Liver (tissue), 9 donors: ENCODE data around the gene ZC3H12C. TPM values are rescaled to one million over a fixed set of nuclear protein-coding genes. Genes with fewer than 3 reads are reported as not detected.

ENCODE experiments used
- DNase-seq: peaks from one replicate; pipeline ENCODE4 v3.0.0-alpha.2; 2017; ENCODE audit warnings: low spot score
- H3K27ac ChIP-seq, 2 donors: one replicate each; pipeline ENCODE4 v1.7.0; 2013; ENCODE audit warnings: inconsistent platforms in 2 of 2, low read length in 2 of 2, control low read depth in 1 of 2, low read depth in 1 of 2, mild to moderate bottlenecking in 1 of 2
- H3K27me3 ChIP-seq, 4 donors: one replicate each; pipeline versions ENCODE4 v1.6.1 to v1.7.0; 2013; ENCODE audit warnings: low read length in 3 of 4, inconsistent platforms in 1 of 4, mild to moderate bottlenecking in 1 of 4, moderate library complexity in 1 of 4; ENCODE audit not compliant: control insufficient read depth in 4 of 4, insufficient read depth in 4 of 4
- H3K36me3 ChIP-seq, 4 donors: one replicate each; pipeline versions ENCODE4 v1.6.1 to v1.7.0; 2013; ENCODE audit warnings: low read length in 3 of 4, mild to moderate bottlenecking in 3 of 4, low read depth in 1 of 4, moderate library complexity in 1 of 4; ENCODE audit not compliant: control insufficient read depth in 4 of 4, insufficient read depth in 3 of 4
- H3K4me1 ChIP-seq, 4 donors: one replicate each; pipeline versions ENCODE4 v1.6.1 to v1.7.0; 2013; ENCODE audit warnings: low read length in 3 of 4, mild to moderate bottlenecking in 3 of 4, moderate library complexity in 1 of 4; ENCODE audit not compliant: control insufficient read depth in 4 of 4, insufficient read depth in 4 of 4
- H3K4me3 ChIP-seq, 3 donors: one replicate each; pipeline versions ENCODE4 v1.6.1 to v1.7.0; 2013; ENCODE audit warnings: low read length in 3 of 3, control low read depth in 1 of 3, low read depth in 1 of 3, mild to moderate bottlenecking in 1 of 3
- H3K9ac ChIP-seq, 2 donors: one replicate each; pipeline ENCODE4 v1.7.0; 2013; ENCODE audit warnings: low read length in 2 of 2, mild to moderate bottlenecking in 2 of 2, moderate library complexity in 2 of 2, control low read depth in 1 of 2, low read depth in 1 of 2
- H3K9me3 ChIP-seq, 4 donors: one replicate each; pipeline versions ENCODE4 v1.6.1 to v1.7.0; 2013; ENCODE audit warnings: low read length in 3 of 4; ENCODE audit not compliant: control insufficient read depth in 4 of 4
- ATF3 ChIP-seq: IDR thresholded peaks from 2 replicates; pipeline ENCODE4 v1.6.1; 2016; ENCODE audit warnings: antibody characterized with exemption
- CTCF ChIP-seq: fragments of 150-350 bp; IDR thresholded peaks from 2 replicates; pipeline ENCODE4 v1.5.1; 2017; ENCODE audit warnings: improper control_type of control experiment, low read depth, low read length; ENCODE audit not compliant: missing input control
- FOXA1 ChIP-seq: IDR thresholded peaks from 2 replicates; pipeline ENCODE4 v1.6.1; 2016; ENCODE audit warnings: antibody characterized with exemption
- FOXA2 ChIP-seq: IDR thresholded peaks from 2 replicates; pipeline ENCODE4 v1.6.1; 2016; ENCODE audit warnings: antibody characterized with exemption
- GABPA ChIP-seq, 2 donors: IDR thresholded peaks in 1 of 2; conservative IDR thresholded peaks in 1 of 2; 2 replicates each; pipeline ENCODE4 v1.6.1; 2016; ENCODE audit warnings: antibody characterized with exemption in 2 of 2, mild to moderate bottlenecking in 1 of 2, moderate library complexity in 1 of 2
- HNF4G ChIP-seq: IDR thresholded peaks from 2 replicates; pipeline ENCODE4 v1.6.1; 2016; ENCODE audit warnings: antibody characterized with exemption
- JUND ChIP-seq, 2 donors: IDR thresholded peaks; 2 replicates each; pipeline ENCODE4 v1.6.1; 2016; ENCODE audit warnings: antibody characterized with exemption in 2 of 2
- MAX ChIP-seq: IDR thresholded peaks from 2 replicates; pipeline ENCODE4 v1.6.1; 2016; ENCODE audit warnings: antibody characterized with exemption
- NR2F2 ChIP-seq: IDR thresholded peaks from 2 replicates; pipeline ENCODE4 v1.6.1; 2016; ENCODE audit warnings: antibody characterized with exemption
- RAD21 ChIP-seq, 2 donors: IDR thresholded peaks; 2 replicates each; pipeline ENCODE4 v1.6.1; 2016; ENCODE audit warnings: antibody characterized with exemption in 2 of 2, mild to moderate bottlenecking in 2 of 2
- REST ChIP-seq: IDR thresholded peaks from 2 replicates; pipeline ENCODE4 v1.6.1; 2016; ENCODE audit warnings: antibody characterized with exemption, mild to moderate bottlenecking
- SP1 ChIP-seq: IDR thresholded peaks from 2 replicates; pipeline ENCODE4 v1.6.1; 2018; ENCODE audit warnings: antibody characterized with exemption, mild to moderate bottlenecking
- TAF1 ChIP-seq: conservative IDR thresholded peaks from 2 replicates; pipeline ENCODE4 v1.6.1; 2016; ENCODE audit warnings: antibody characterized with exemption, mild to moderate bottlenecking
- YY1 ChIP-seq: IDR thresholded peaks from 2 replicates; pipeline ENCODE4 v1.6.1; 2016; ENCODE audit warnings: antibody characterized with exemption, mild to moderate bottlenecking
- WGBS: extraction: QIAGEN DNeasy Blood & Tissue Kit; methylation state at CpG from one replicate; pipeline ENCODE4 v1.1.7; 2013; 5-methylcytosine and 5-hydroxymethylcytosine counted together
- polyA plus RNA-seq, 2 donors: library from polyadenylated mRNA; stranded (reverse) in 1 of 2; unstranded in 1 of 2; fragments of 200-250 nt in 1 of 2; fragments of >200 nt in 1 of 2; fragmentation: Nextera tagmentation in 1 of 2; extraction: Ambion mirVana in 1 of 2; gene quantifications; one replicate each; pipeline versions ENCODE4 v1.2.1 to v1.2.3, GENCODE V29; 2013 to 2015
- total RNA-seq, 2 donors: library from RNA; depleted of rRNA; stranded (reverse); fragments of >200 nt; gene quantifications; one replicate each; pipeline ENCODE4 v1.2.3, GENCODE V29; 2014
- TF ChIP-seq, protein P1 (sequence below): IDR thresholded peaks from 2 replicates; pipeline ENCODE4 v1.6.1; 2016; ENCODE audit warnings: antibody characterized with exemption
- donor health status: healthy.
- donor health status: healthy.
- donor health status: healthy.
- donor health status: healthy.
- donor health status: healthy.

The ZC3H12C gene
- total and polyA plus RNA-seq, 4 donors: 0.92 to 9.6 (median 2.3) TPM

DNA sequence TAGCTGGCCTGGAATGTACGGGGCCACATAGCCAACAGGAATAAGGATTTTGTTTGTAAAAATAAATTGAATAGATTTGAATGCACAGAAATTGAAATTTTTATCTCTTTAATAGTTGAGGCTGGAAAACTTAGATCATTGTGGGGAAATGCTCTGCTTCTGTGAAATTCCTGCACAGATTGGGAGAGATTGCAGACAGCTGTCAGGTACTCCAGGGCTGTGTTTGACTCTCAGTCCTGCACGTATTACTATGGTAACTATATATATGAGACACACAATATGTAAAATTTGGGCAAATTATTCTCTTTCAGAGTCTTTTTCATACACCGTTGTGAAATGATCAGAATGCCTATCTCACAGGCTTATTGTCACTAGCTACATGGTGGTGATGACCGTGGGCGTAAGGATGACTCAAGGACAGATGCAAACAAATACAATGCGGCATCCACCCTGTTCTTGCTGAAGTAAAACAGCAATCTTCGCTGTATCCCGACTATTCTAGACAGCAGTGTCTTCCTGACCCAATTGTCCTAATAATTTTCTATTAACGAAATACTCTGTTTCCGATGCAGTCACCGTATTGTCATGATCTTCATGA lies 79.4 kb downstream of the ZC3H12C start:
- TF ChIP-seq MAX (no peak), TAF1 (no peak), YY1 (no peak), JUND (IDR thresholded peaks at IDR 0.05) (no peak), NR2F2 (no peak), ATF3 (no peak), REST (no peak), GABPA (IDR thresholded peaks at IDR 0.05 in 1 of 2, conservative IDR thresholded peaks at IDR 0.05 in 1 of 2) (no peak), RAD21 (IDR thresholded peaks at IDR 0.05) (no peak), FOXA1 (no peak), SP1 (no peak), FOXA2 (no peak), HNF4G (no peak)
- TF ChIP-seq, protein P1, sequence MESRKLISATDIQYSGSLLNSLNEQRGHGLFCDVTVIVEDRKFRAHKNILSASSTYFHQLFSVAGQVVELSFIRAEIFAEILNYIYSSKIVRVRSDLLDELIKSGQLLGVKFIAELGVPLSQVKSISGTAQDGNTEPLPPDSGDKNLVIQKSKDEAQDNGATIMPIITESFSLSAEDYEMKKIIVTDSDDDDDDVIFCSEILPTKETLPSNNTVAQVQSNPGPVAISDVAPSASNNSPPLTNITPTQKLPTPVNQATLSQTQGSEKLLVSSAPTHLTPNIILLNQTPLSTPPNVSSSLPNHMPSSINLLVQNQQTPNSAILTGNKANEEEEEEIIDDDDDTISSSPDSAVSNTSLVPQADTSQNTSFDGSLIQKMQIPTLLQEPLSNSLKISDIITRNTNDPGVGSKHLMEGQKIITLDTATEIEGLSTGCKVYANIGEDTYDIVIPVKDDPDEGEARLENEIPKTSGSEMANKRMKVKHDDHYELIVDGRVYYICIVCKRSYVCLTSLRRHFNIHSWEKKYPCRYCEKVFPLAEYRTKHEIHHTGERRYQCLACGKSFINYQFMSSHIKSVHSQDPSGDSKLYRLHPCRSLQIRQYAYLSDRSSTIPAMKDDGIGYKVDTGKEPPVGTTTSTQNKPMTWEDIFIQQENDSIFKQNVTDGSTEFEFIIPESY: no peak
- H3K27me3 ChIP-seq: no peaks in the 10 kb centered on the region

GRCh38 chr11:110173811-110174644 lies 80.8 kb downstream of the ZC3H12C start:
- DNase-seq: peak; percentile 67
- Histone ChIP-seq H3K4me3 (peak overlapping the region in 1 of 3 donors; percentile 31), H3K9me3 (no peaks in the 10 kb centered on the region), H3K27ac (no peak overlapping the region), H3K36me3 (no peaks in the 10 kb centered on the region), H3K27me3 (no peaks in the 10 kb centered on the region), H3K4me1 (peaks cover 0 to 8% (median 0%) of the 10 kb centered on the region in 4 donors), H3K9ac (peak overlapping the region in 1 of 2 donors; percentile 17)
- WGBS: 13% methylated on average over 14 of the region's 14 CpGs
- TF ChIP-seq RAD21 (IDR thresholded peaks at IDR 0.05) (peak; percentile 74 to 82), YY1 (no peak), GABPA (IDR thresholded peaks at IDR 0.05 in 1 of 2, conservative IDR thresholded peaks at IDR 0.05 in 1 of 2) (no peak), CTCF (peak; percentile 70)

More for the DNA sequence above, 79.4 kb downstream of the ZC3H12C start:
- Histone ChIP-seq H3K9ac (no peak overlapping the region), H3K27ac (no peak overlapping the region), H3K4me3 (no peak overlapping the region), H3K9me3 (no peaks in the 10 kb centered on the region), H3K4me1 (peaks cover 0 to 8% (median 0%) of the 10 kb centered on the region in 4 donors), H3K36me3 (no peaks in the 10 kb centered on the region)
- WGBS: 91% methylated on average over 11 of the region's 11 CpGs
- no peak for DNase-seq
